Rectal smooth muscle tissue (tissue), 1 donor: Measurements from ENCODE around the gene SDSL.

Experiments used
- H3K27ac ChIP-seq: one replicate; pipeline ENCODE4 v1.7.0; 2013; ENCODE audit warnings: low read depth, low read length, inconsistent platforms
- H3K27me3 ChIP-seq: one replicate; pipeline ENCODE4 v1.7.0; 2013; ENCODE audit warnings: low read length; ENCODE audit not compliant: control insufficient read depth, insufficient read depth
- H3K36me3 ChIP-seq: one replicate; pipeline ENCODE4 v1.7.0; 2013; ENCODE audit warnings: low read length; ENCODE audit not compliant: control insufficient read depth, insufficient read depth
- H3K4me1 ChIP-seq: one replicate; pipeline ENCODE4 v1.7.0; 2013; ENCODE audit warnings: low read length; ENCODE audit not compliant: control insufficient read depth, insufficient read depth
- H3K4me3 ChIP-seq: one replicate; pipeline ENCODE4 v1.7.0; 2013; ENCODE audit warnings: low read length
- H3K9ac ChIP-seq: one replicate; pipeline ENCODE4 v1.7.0; 2013; ENCODE audit warnings: low read length

Gene SDSL

DNA sequence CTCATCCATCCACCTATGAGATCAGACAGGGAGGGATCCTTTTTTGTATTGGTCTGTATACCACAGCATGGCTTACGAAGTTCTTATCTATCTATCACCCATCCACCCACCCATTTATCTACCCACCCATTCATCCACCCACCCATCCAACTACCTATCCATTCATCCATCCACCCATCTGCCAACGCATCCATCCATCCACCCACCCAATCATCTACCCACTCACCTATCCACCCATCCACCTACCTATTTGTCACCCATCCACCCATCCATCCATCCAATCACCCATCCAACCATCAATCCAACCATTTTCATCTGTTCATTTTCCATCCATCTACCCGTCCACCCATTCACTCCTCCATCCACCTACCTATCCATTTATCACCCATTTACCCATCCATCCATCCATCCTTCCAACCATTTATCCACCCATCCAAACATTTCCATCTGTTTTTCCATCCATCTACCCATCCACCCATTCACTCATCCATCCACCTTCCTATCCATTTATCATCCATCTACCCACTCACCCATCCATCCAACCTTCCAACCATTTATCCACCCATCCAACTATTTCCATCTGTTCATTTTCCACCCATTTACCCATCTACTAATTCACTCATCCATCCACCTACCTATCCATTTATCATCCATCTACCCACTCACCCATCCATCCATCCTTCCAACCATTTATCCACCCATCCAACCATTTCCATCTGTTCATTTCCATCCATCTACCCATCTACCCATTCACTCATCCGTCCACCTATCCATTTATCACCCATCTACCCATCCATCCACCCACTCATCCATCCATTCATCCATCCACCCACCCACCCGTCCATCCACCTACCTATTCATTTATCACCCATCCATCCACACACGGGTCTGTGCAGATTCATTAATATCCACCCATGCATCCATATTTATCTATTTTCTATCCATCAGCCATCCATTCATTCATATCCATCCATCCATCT lies 31.8 kb upstream of the SDSL start:
- no peaks in the 10 kb centered on the region for H3K4me1 ChIP-seq

DNA sequence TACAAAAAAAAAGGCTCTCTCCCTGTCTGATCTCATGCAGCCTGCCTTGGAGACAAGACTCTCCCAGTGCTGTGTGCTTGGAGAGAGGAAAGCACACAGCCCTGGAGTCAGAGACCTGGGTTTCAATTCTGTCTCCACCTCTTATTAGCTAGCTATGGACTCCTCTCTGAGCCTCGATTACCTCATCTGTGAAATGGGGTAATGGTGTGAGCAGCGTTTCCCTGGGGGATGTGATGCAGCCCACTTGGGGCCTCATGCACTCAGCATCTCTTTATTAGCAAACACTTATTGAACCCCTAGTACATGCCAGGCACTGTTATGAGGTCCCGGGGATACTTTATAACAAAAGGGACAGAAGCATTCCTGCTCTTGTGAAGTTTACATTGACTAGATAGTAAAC lies 31.0 kb upstream of the SDSL start:
- Histone ChIP-seq H3K27me3 (no peaks in the 10 kb centered on the region), H3K4me1 (no peaks in the 10 kb centered on the region), H3K27ac (no peak overlapping the region), H3K36me3 (no peaks in the 10 kb centered on the region), H3K4me3 (no peak overlapping the region), H3K9ac (no peak overlapping the region)

More for the DNA sequence above, 31.8 kb upstream of the SDSL start:
- H3K27me3 ChIP-seq, result no peaks in the 10 kb centered on the region
- no peak overlapping the region for H3K4me3 ChIP-seq
- no peak overlapping the region for H3K27ac ChIP-seq
- no peak overlapping the region for H3K9ac ChIP-seq
- H3K36me3 ChIP-seq, result no peaks in the 10 kb centered on the region

DNA sequence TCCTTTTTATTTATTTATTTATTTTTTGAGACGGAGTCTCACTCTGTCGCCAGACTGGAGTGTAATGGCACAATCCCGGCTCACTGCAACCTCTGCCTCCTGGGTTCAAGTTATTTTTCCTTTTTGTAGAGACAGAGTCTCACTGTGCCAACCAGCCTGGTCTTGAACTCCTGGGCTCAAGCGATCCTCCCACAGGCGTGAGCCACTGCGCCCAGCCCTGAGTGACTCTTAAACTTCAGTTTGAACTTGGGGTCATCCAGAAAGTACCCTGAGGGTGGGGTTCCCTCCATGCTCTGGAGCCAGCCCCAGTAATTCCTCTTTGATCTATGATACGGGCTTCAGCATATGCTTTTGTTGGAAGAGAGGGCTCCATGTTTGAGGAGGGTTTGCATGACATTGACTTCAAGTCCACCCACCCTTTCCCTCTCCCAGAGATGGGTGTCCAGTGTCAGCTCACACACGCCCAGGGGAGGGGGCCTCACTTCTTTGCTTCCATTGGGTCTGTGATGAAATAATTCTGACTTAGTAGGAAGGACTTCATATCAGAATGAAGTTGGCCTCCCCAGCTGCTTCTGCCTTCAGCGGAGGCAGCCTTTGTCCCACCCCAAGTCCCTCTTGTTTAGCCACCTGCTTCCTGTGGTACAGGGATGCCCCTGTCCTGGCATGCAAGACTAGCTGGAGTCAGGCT lies 30.4 kb upstream of the SDSL start:
- H3K27me3 ChIP-seq, result no peaks in the 10 kb centered on the region
- H3K9ac ChIP-seq, result no peak overlapping the region
- H3K36me3 ChIP-seq, result no peaks in the 10 kb centered on the region

DNA sequence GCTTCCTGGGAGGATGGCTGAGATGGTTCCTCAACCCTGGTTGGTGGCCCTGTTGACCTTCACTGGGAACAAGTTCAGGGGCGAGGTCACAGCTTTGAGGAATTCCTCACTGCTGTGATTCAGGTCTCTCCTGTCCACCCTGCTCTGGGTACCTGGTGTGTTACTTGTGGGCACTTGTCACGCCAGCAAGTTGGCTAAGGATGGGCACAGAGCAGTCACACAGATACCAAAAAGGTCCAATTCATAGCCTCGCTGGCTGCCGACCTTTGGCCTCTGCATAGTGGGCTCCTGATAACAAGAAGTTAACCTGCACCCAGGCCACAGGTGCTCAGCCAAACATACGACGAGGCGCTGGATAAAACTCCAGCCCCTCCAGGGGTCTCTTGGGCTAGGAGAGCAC lies 29.7 kb upstream of the SDSL start:
- Histone ChIP-seq H3K4me1 (no peaks in the 10 kb centered on the region), H3K27ac (no peak overlapping the region), H3K36me3 (no peaks in the 10 kb centered on the region), H3K4me3 (no peak overlapping the region), H3K9ac (no peak overlapping the region), H3K27me3 (no peaks in the 10 kb centered on the region)

More for the DNA sequence above, 30.4 kb upstream of the SDSL start:
- Histone ChIP-seq H3K4me3 (no peak overlapping the region), H3K27ac (no peak overlapping the region), H3K4me1 (no peaks in the 10 kb centered on the region)

DNA sequence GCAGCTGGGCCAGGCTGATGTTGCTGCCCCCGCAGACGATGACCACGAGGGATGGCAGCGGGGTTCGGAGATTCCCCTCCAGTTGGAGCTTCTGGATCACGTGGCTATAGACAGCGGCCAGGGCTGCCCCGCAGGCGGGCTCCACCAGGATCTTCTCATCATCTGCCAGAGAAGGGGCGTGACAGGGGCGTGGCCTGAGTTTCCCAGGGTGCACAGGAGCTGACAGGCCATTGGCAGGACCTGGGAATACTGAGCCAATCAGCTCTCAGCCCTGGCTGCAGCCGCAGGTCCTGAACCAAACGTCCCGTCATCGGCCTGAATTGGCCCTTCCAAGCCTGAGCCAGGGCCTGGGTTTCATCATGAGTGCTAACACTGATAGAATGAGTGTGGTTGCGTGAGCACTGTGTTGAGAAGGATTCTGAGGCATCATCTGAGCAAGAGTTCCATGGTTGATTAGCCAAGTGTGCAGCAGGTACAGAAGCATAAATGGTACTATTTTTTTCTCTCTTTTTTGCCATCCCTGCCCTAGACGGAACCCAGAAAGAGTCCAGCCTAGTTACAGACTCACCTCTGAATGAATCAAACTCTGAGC lies 29.1 kb upstream of the SDSL start:
- Histone ChIP-seq H3K4me1 (no peaks in the 10 kb centered on the region), H3K4me3 (no peak overlapping the region), H3K27ac (no peak overlapping the region), H3K27me3 (no peaks in the 10 kb centered on the region), H3K9ac (no peak overlapping the region), H3K36me3 (no peaks in the 10 kb centered on the region)

DNA sequence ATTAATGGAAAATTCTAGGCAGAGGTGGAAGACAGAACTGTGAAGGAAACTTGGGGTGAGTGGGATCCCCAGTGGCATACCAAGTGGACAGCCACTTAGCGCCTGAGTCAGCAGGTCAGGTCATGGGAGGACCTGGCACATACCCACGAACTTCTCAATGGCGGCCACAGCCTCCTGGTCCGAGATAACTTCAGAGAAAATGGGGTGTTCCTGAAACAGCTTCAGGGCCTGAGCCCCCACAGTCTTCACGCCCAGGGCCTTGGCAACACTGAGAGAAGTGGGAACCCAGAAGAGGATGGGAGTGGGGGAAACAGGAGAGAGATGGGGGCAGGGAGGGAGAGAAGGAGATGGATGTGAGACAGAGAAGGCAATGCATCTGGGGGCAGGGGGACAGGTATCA lies 28.4 kb upstream of the SDSL start:
- Histone ChIP-seq H3K27me3 (no peaks in the 10 kb centered on the region), H3K4me1 (no peaks in the 10 kb centered on the region), H3K9ac (no peak overlapping the region), H3K36me3 (no peaks in the 10 kb centered on the region), H3K4me3 (no peak overlapping the region), H3K27ac (no peak overlapping the region)

DNA sequence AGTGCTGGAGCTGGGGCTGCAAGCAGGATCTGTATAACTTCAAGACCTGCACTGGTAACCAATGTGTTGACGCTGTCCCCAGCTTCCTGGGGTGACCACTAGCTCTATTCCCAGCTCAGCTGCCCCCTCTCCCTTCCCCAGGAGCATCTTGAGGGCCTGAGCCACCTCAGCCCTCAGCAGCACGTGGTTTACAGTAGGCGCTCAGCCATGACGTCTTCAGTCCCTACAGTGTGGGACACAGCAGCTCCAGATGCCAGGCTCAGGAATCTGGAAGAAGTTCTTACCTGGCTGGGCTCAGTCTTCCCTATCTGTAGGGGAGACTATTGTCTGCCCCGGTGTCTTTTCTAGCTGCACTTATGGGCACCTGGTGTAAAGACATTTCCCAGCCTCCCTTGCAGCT lies 27.1 kb upstream of the SDSL start:
- Histone ChIP-seq H3K4me1 (no peaks in the 10 kb centered on the region), H3K27me3 (peaks cover 6% of the 10 kb centered on the region), H3K9ac (no peak overlapping the region), H3K27ac (no peak overlapping the region), H3K4me3 (no peak overlapping the region), H3K36me3 (no peaks in the 10 kb centered on the region)

DNA sequence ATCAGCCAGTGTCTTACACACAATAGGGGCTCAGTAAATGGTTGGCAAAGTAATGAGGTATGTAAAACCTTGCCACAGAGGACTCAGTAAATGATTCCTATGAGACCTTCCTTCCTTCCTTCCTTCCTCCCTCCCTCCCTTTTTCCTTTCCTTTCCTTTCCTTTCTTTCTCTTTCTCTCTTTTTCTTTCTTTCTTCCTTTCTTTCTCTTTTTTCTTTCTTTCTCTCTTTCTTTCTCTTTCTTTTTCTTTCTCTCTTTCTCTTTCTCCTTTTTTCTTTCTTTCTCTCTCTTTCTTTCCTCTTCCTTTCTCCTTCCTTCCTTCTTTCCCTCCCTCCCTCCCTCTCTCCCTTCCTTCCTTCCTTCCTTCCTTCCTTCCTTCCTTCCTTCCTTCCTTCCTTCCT lies 26.0 kb upstream of the SDSL start:
- Histone ChIP-seq H3K9ac (no peak overlapping the region), H3K4me1 (no peaks in the 10 kb centered on the region), H3K27ac (no peak overlapping the region), H3K27me3 (peaks cover 6% of the 10 kb centered on the region), H3K36me3 (no peaks in the 10 kb centered on the region), H3K4me3 (no peak overlapping the region)

DNA sequence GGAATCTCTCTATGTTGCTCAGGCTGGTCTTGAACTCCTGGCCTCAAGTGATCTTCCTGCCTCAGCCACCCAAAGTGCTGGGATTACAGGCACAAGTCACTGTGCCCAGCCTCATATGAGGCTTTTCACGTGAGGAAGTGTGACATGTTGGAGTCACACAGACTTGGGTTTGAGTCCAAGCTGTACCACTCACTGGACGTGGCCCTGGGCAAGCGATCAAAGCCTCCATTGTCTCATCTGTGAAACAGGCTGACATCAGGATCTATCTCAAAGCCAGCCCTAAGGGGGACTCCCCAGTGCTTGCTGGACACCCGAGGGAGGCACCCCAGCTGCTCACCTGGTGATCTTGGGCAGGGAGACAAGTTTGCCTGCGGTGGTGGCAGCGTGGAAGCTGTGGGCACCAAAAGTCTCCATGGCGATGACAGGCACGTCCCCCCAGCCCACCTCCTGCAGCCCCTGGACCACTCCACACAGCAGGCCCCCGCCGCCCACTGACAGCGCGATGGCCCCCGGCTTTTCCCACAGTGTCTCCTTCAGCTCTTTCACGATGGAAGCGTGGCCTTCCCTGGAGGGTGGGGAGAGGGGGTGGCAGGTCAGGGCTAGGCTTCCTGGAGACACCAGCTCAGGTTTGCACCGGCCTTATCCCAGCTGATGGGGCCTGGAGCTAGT lies 25.2 kb upstream of the SDSL start:
- peaks cover 6% of the 10 kb centered on the region for H3K27me3 ChIP-seq
- no peak overlapping the region for H3K9ac ChIP-seq
- no peak overlapping the region for H3K27ac ChIP-seq
- no peaks in the 10 kb centered on the region for H3K4me1 ChIP-seq
- no peaks in the 10 kb centered on the region for H3K36me3 ChIP-seq
- H3K4me3 ChIP-seq, result no peak overlapping the region

DNA sequence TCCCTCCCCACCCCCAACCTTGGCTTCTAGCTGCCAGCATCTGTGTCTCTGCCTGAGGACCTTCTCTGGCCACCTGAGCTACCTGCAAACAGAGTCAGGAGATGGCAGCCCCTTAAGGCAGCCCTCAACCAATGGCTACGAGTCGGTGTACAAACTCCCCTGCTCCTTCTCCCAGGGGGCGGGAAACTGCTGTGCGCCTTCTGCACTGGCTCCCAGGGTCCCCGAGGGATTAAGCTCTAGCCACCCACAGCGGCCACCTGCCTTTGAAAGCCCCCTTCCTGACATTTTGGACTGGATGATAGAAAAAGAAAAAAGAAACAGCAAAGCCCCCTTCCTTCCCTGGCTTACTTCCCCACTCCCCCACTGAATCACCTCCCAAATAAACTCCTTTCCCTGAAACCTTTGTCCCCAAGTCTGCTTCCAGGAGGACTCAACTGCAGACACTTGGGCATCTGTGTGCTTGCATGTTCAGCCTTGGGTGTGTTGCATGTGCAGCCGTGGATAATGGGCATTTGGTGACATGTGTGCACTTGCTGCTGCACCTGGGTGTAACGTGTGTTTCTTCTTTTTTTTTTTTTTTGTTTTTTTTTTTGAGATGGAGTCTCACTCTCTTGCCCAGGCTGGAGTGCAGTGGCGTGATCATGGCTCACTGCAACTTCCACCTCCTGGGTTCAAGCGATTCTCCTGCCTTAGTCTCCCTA lies 24.5 kb upstream of the SDSL start:
- H3K27ac ChIP-seq, result no peak overlapping the region
- H3K27me3 ChIP-seq, result peaks cover 6% of the 10 kb centered on the region
- no peak overlapping the region for H3K9ac ChIP-seq
- no peak overlapping the region for H3K4me3 ChIP-seq
- no peaks in the 10 kb centered on the region for H3K4me1 ChIP-seq
- no peaks in the 10 kb centered on the region for H3K36me3 ChIP-seq

DNA sequence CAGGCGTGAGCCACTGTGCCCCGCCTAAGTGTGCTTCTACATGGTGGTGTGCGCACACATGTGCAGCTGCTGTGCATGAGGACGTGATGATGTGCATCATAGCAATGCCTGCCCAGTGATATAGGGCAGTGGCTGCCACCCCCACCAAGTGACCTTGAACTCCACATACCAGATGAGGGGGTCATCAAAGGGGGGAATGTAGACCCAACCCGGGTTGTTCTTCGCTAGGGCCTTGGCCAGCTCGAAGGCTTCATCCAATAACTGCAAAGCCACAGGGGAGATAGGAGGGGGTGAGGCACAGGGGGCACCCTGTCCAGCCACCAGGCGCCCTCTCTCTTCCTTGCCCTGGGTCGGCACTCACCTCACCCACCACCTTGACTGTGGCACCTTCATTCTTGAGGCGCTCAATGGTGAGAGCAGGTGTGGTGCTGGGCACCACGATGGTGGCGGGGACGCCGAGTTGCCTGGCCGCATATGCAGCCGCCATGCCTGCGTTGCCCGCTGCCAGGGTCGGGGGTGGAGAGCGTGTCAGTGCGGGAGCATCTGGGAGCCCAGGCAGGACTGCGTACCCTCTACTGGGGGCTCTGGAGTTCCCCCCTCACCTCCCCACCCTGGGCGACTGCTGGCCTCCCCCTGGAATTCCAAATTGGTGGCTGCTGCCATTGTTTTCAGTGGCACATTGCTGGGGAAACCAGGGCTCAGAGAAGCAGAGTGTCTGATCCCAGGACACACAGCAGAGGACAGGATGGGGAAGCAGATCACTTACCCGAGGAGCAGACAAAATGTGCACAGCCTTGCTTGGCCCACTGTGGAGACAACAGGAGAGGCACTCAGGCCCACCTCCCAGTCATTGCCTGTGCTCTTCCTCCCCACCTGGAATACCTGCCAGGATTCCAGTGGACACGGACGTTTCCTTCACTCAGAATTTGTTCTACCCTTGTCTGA lies 23.6 kb upstream of the SDSL start:
- H3K27ac ChIP-seq, result no peak overlapping the region
- no peak overlapping the region for H3K9ac ChIP-seq
- no peaks in the 10 kb centered on the region for H3K36me3 ChIP-seq
- no peaks in the 10 kb centered on the region for H3K4me1 ChIP-seq
- no peak overlapping the region for H3K4me3 ChIP-seq
- peaks cover 6% of the 10 kb centered on the region for H3K27me3 ChIP-seq
